GM19468 (cell line): Measurements from ENCODE around the gene MME.

Experiments used
- ATAC-seq: cut with Tn5 transposase; IDR thresholded peaks from one replicate; pipeline ENCODE4 v1.9.1; 2021; ENCODE audit warnings: mild to moderate bottlenecking, moderate library complexity, moderate number of reproducible peaks; ENCODE audit not compliant: unreplicated experiment; ENCODE audit errors: extremely low read depth

The MME gene

GRCh38 chr3:155227141-155227540, 147.0 kb downstream of the MME start:
- ATAC-seq, result no peak

DNA sequence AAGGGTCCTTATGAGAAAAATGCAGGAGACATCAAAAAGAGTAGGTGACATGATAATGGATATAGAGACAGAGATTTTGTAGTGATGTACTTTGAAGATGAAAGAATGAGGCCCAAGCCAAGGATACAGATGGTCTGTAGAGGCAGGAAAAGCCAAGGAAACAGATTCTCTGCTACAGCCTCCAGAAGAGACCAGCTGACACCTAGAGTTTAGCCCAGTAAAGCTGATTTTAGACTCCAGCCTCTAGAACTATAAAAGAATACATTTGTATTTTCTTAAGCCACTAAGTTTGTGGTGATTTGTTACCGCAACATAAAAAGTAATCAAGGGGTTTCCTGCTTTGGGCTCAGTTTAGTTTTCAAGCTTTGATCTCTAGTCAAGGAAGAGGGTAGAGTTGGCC, 148.6 kb downstream of the MME start:
- ATAC-seq, result no peak

DNA sequence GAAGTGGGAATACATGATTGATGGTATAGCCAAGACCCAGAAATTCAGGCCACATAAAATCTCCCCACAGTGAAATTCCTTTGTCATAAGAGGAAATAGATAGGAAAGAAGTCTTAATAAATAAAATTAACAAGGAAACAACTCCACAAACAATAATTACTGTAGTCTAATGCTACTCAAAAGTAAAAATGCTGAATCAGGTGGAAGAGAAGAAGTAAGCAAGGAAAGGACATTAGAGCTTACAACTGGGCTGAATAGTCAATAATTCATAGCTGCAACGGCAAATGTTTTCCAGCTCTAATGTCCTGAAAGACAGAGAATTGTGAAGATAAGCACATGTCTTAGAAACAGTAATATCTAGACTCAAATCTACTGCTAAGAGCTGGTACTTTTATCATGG, 149.0 kb downstream of the MME start:
- no peak for ATAC-seq

DNA sequence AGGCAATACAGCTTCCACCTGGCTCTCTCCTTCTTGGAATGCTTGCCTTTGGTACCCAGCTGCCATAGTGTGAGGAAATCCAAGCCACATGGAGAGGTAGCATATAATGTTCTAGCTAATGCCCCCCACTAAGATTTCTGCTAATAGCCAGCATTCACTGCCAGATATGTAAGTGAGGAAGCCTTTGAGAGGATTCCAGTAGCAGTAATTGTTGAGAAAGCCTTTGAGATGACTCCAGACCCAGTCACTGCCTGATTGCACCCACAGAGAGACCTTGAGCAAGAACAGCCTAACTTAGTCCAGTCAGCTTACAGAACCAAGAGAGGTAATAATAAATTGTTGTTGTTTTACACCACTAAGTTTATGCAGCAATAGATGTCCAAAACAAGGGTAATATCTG, 150.3 kb downstream of the MME start:
- no peak for ATAC-seq

GRCh38 chr3:155231792-155232191, 151.7 kb downstream of the MME start:
- peak; percentile 28 for ATAC-seq

- ATAC-seq, result no peak
These were observed 152.5 kb downstream of the MME start for GRCh38 chr3:155232605-155233004.

DNA sequence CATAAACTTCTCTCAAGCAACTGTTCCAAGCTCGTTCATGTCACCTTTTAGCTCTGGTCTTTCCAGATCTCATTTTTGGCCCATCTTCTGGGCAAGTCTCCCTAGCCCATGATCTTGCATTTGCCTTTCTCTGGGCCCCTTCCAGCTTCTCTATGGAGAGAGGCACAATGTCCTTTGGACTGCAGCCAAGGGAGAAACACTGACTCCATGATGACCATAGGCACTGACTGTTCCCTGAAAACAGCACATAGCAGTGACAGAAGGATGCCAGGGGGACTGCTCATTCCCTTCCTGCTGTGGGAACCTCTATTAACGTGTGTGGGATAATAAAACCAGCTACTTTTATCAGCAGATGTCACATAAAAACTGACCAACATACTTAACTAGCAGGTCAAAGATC, 153.1 kb downstream of the MME start:
- ATAC-seq, result no peak
